Tibial nerve (tissue), 4 donors: ENCODE results near the gene POLD4.
"Not testable (repeated sequence)": the region's sequence is repeated elsewhere in the genome, so short reads cannot be mapped to it uniquely, and the experiment has no call there.

Experiments
- EP300 ChIP-seq, 2 donors: sonication (generic); formaldehyde crosslinking; IDR thresholded peaks; one replicate each; pipeline ENCODE4 v1.6.1; 2017; ENCODE audit warnings: antibody characterized with exemption in 2 of 2, mild to moderate bottlenecking in 1 of 2
- POLR2A ChIP-seq, 2 donors: fragments of 450-650 bp; IDR thresholded peaks; one replicate each; pipeline ENCODE4 v1.6.1; 2017; ENCODE audit warnings: antibody characterized with exemption in 2 of 2, mild to moderate bottlenecking in 2 of 2, moderate library complexity in 2 of 2
- TF ChIP-seq, protein P1 (sequence below), 5 experiments: fragments of 200-600 bp in 3 of 5; fragments of 450-650 bp in 2 of 5; sonication (generic) in 3 of 5; IDR thresholded peaks; one replicate each; pipeline ENCODE4 v1.5.1; 2016 to 2019; ENCODE audit warnings: antibody characterized with exemption in 5 of 5, mild to moderate bottlenecking in 3 of 5, moderate library complexity in 2 of 5

DNA sequence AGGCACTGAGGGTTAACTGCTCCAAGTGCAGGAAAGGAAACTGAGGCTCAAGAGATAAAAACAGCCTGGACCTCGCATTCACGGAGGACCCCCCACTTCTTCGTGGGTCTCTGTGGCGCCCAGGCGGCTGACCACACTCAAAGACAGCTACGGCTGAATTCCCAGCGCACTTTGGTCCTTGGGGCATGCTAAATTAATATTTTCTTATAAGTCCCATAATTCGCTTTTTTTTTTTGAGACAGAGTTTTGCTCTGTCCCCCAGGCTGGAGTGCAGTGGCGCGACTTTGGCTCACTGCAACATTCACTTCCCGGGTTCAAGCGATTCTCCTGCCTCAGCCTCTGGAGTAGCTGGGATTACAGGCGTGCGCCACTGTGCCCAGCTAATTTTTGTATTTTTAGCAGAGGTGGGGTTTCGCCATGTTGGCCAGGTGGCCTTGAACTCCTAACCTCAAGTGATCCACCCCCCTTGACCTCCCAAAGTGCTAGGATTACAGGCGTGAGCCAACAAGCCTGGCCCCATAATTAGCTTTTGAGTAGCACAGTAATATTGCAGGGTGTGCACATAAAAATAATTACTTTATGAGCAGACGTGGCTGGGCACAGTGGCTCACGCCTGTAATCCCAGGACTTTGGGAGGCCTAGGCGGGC is 49.0 kb upstream of the POLD4 start:
- TF ChIP-seq POLR2A, EP300 (IDR thresholded peaks at IDR 0.05): not testable (repeated sequence)
- TF ChIP-seq, protein P1, sequence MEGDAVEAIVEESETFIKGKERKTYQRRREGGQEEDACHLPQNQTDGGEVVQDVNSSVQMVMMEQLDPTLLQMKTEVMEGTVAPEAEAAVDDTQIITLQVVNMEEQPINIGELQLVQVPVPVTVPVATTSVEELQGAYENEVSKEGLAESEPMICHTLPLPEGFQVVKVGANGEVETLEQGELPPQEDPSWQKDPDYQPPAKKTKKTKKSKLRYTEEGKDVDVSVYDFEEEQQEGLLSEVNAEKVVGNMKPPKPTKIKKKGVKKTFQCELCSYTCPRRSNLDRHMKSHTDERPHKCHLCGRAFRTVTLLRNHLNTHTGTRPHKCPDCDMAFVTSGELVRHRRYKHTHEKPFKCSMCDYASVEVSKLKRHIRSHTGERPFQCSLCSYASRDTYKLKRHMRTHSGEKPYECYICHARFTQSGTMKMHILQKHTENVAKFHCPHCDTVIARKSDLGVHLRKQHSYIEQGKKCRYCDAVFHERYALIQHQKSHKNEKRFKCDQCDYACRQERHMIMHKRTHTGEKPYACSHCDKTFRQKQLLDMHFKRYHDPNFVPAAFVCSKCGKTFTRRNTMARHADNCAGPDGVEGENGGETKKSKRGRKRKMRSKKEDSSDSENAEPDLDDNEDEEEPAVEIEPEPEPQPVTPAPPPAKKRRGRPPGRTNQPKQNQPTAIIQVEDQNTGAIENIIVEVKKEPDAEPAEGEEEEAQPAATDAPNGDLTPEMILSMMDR (IDR thresholded peaks at IDR 0.05) = not testable (repeated sequence)
